Subcutaneous adipose tissue (tissue), 4 donors: ENCODE results near the gene XPA. TPM values are rescaled to one million over a fixed set of nuclear protein-coding genes. Genes with fewer than 3 reads are reported as not detected.

ENCODE experiments used
- total RNA-seq, 4 donors: library from RNA; depleted of rRNA; stranded (reverse); fragments of >200 nt; gene quantifications; one replicate each; pipeline ENCODE4 v1.1.0, GENCODE V29; 2016
- TF ChIP-seq, protein P1 (sequence below): fragments of 450-650 bp; IDR thresholded peaks from one replicate; pipeline ENCODE4 v1.5.1; 2016; ENCODE audit warnings: low read depth, mild to moderate bottlenecking, control low read depth, antibody characterized with exemption, moderate library complexity

Gene XPA
- total RNA-seq, 4 donors from 2014 or later, result 15.1 to 18.7 (median 18.4) TPM

DNA sequence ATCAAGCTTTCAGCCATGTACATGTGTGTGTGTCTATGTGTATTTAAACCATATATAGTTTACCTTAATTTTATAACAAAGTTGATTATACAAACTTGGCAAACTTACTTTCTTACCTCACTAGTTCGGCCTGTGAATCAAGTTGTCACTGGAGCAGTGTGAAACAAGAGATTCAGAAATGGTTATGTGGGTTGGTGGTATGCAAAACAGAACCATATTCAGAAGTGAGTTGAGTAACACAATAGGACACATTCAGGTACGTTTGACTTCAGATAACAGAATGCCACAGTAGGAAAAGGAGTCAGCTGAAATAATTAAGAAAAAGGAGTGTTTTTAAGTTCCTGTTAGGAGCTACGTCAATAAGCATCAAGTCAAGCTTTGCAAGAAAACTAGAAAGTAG, 21.5 kb downstream of the XPA start:
- TF ChIP-seq, protein P1, sequence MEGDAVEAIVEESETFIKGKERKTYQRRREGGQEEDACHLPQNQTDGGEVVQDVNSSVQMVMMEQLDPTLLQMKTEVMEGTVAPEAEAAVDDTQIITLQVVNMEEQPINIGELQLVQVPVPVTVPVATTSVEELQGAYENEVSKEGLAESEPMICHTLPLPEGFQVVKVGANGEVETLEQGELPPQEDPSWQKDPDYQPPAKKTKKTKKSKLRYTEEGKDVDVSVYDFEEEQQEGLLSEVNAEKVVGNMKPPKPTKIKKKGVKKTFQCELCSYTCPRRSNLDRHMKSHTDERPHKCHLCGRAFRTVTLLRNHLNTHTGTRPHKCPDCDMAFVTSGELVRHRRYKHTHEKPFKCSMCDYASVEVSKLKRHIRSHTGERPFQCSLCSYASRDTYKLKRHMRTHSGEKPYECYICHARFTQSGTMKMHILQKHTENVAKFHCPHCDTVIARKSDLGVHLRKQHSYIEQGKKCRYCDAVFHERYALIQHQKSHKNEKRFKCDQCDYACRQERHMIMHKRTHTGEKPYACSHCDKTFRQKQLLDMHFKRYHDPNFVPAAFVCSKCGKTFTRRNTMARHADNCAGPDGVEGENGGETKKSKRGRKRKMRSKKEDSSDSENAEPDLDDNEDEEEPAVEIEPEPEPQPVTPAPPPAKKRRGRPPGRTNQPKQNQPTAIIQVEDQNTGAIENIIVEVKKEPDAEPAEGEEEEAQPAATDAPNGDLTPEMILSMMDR, result no peak

DNA sequence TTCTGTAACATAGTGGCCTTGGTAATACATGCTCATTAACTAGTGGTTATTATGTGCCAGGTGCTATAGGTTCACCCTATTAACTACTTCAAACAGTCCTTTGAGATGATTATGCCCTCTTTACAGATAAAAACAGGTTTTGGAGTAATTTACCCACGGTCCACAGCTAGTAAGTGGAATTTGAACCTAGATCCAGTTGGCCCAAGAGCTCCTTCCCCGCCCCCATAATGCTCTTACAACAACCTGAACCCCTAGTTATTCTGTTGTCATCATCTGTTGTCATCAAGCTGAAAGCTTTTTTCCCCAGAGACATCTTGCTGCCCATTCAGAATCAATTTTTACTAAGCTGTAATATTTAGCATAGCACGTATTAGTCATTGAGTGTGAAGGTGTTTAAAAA, 23.2 kb downstream of the XPA start:
- TF ChIP-seq, protein P1, result no peak

DNA sequence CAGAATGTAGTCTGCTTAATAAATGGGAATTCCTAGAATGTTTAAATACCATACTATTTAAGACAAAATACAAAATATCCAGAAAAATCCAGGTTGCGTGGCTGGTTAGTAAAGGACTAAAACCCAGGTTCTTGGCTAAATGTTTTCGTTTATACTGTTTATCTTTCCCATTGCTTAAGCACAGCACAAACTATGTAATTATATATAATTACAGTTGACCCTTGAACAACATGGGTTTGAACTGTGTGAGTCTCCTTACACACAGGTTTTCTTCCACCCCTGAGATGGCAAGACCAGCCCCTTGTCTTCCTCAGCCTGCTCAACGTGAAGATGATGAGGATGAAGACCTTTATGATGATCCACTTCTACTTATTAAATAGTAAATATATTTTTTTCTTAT, 24.7 kb downstream of the XPA start:
- TF ChIP-seq, protein P1, result no peak

DNA sequence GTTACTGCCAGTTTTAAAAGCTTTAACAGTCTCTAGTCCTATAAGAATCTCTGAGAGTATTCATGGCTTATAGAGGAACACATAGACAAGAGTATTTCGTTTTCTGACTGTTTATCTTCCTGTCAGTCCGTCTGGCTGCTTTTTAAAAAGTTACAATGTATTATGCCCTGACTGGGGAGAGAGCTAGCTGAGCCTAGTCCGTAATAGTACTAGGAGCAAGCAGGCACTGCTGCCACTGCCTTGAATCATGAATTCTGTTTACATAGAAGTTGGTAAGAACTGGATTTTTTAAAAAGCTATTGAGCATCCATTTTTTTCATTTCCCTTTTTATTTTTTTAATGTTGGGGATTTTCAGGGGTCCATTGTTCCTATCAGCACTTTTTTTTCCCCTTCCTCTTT, 26.6 kb downstream of the XPA start:
- TF ChIP-seq, protein P1, result no peak

DNA sequence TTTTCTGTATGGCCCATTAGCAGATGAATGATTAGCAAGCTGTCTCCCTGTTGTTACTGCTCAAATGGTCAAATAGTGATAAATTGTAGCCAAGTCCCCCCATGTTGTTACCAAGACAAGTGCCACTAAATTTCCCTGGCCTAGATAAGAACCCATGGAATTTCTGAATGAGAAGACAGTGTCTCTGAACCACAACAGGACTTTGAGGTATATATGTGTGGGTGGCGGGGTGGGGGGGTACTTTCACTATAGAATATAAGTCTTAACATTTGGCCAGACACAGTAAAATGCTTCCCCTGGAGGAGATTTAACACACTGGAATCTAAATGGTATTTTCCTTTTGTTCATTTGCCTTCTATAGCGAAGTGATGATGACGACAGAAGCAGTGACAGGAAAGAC, 28.7 kb downstream of the XPA start:
- TF ChIP-seq, protein P1, result no peak

DNA sequence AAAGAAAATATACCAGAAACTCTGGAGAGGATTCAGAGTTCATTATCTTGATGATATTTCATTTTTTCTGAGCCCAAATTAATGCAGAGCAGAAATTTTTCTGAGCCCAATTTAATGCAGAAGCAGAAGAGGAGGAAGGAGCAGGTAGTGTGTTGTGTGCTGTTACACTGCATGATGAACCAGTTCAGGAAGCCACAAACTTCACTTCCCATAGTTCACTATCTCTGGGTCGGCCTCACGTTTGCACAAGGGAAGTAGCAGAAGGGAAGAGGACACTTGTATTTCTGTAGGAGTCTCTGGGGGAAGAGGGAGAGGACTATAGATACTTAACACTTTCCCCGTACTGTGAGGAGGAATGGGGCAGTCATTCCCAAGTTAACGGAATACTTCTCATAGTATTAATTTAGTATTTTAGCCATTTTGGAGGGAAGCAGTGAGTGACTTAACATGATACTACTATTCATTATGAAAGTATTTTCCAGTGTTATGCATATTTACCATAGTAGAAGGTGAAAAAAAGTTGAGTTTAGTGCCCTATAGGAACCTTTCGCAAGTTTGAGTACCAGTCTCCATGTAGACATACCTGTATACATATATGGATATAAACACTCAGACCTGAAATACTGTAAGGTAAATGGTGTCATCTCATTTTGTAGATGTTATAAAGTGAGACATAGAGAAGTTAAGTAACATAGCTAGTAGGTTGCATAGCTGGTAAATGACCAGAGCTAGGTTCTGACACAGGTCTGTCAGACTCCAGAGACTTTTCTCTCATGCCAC, 30.0 kb downstream of the XPA start:
- TF ChIP-seq, protein P1, result no peak

DNA sequence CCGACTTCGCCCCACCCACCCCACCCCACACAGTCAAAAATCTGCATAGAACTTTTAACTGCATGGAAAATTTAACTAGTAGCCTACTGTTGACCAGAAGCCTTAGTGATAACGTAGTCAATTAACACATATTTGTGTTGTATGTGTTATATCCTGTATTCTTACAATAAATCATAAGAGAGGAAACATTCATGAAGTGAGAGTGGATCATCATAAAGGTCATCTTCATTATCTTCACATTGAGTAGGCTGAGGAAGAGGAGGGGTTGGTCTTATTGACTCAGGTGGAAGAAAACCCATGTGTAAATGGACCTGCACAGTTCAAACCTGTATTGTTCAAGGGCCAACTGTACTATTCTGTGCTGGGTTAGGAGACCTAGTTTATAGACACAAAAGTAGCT, 31.4 kb downstream of the XPA start:
- TF ChIP-seq, protein P1, result no peak
